ENCODE results near the gene CPSF7.

GRCh38 chr11:61454520-61454919 lies 24.7 kb upstream of the CPSF7 start:
- TF ChIP-seq CTCF (IDR thresholded peaks at IDR 0.05; ENCODE audit: low read length): no peak
- TF ChIP-seq EZH2 (optimal IDR thresholded peaks at IDR 0.05; ENCODE audit: low read depth, low read length): no peak
